Measurements from ENCODE around the gene LTK.

DNA sequence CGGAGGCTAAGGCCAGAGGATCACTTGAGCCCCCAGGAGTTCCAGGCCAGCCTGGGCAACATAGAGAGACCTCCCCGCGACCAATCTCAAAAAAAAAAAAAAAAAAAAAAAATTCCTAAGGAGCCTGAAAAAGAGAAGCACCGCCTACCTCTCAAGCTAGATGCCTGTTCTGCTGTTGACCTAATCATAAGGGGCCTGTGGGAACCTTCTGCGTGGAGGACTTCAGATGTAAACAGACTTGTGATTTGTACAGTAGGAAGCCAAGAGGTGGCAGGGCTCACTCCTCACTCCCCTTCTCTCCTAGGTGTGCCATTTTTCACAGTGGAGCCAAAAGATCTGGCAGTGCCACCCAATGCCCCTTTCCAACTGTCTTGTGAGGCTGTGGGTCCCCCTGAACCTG is 48.6 kb upstream of the LTK start:
- TF ChIP-seq, protein P1, sequence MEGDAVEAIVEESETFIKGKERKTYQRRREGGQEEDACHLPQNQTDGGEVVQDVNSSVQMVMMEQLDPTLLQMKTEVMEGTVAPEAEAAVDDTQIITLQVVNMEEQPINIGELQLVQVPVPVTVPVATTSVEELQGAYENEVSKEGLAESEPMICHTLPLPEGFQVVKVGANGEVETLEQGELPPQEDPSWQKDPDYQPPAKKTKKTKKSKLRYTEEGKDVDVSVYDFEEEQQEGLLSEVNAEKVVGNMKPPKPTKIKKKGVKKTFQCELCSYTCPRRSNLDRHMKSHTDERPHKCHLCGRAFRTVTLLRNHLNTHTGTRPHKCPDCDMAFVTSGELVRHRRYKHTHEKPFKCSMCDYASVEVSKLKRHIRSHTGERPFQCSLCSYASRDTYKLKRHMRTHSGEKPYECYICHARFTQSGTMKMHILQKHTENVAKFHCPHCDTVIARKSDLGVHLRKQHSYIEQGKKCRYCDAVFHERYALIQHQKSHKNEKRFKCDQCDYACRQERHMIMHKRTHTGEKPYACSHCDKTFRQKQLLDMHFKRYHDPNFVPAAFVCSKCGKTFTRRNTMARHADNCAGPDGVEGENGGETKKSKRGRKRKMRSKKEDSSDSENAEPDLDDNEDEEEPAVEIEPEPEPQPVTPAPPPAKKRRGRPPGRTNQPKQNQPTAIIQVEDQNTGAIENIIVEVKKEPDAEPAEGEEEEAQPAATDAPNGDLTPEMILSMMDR (IDR thresholded peaks at IDR 0.05): no peak
- TF ChIP-seq POLR2AphosphoS5 (IDR thresholded peaks at IDR 0.05) (no peak), POLR2A (IDR thresholded peaks at IDR 0.05) (no peak)

Measured in suprapubic skin (tissue), 4 donors.